ENCODE measurements around the gene EN1.

- TF ChIP-seq TAF1 (IDR thresholded peaks at IDR 0.05; ENCODE audit: low read depth, low read length) (no peak), POLR2AphosphoS5 (IDR thresholded peaks at IDR 0.05; ENCODE audit: low read depth, low read length) (no peak), POLR2A (IDR thresholded peaks at IDR 0.05; ENCODE audit: low read depth, low read length) (no peak), POU2F2 (IDR thresholded peaks at IDR 0.05; ENCODE audit: low read depth, low read length) (no peak), PAX5 (IDR thresholded peaks at IDR 0.05; ENCODE audit: insufficient read depth, low read length, severe bottlenecking) (no peak)
Observed at GRCh38 chr2:118836411-118836930, 11.0 kb downstream of the EN1 start.
